Measurements from ENCODE around the gene PPARA.

Gene PPARA

DNA sequence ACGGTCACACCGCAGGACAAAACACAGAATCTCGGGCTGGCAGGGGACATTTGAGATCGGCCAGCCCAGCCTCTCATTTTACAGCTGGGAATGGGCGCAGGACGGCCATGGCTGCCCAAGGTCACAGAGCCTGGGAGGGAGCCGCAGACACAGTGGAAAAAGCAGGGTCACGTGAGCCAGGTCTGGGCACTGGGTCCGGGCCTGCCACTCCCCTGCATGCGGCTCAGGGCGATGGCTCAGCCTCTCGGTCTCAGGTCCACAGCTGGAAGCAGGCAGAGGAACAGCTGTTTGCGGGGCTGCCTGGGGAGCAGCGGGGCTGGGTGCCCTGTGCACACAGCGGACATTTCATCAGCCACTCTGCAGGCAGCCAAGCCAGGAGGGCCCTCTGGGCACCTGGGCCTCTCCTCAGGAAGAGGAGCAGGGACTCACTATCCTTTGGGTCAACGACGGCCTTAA, 10.4 kb upstream of the PPARA start:
- no CpG with 5 or more reads among the region's 17 CpGs for WGBS (ENCODE audit: extremely low coverage, insufficient coverage, insufficient read length)
- Histone ChIP-seq H3K79me2 (ENCODE audit: control insufficient read depth, insufficient read depth, low read length, poor library complexity) (no peaks in the 10 kb centered on the region), H3K4me1 (ENCODE audit: control insufficient read depth in 1 of 2, insufficient read depth in 2 of 2, low read length in 2 of 2) (peaks cover 5 to 13% of the 10 kb centered on the region in 2 experiments), H3K36me3 (ENCODE audit: control insufficient read depth in 1 of 2, insufficient read depth in 2 of 2, low read length in 2 of 2) (no peaks in the 10 kb centered on the region), H4K8ac (ENCODE audit: low read depth, low read length) (peak overlapping the region; percentile 60), H4K12ac (ENCODE audit: low read depth, low read length) (no peak overlapping the region), H3K4ac (ENCODE audit: low read depth, low read length) (no peak overlapping the region), H2AFZ (ENCODE audit: insufficient read depth, low read length, poor library complexity) (peak overlapping the region; percentile 28), H3K23ac (ENCODE audit: low read length) (no peak overlapping the region), H3K27me3 (ENCODE audit: insufficient read depth, low read length) (no peaks in the 10 kb centered on the region), H2BK120ac (ENCODE audit: insufficient read depth, low read length, poor library complexity) (no peak overlapping the region), H3K27ac (ENCODE audit: low read depth, low read length) (no peak overlapping the region), H3K9me3 (ENCODE audit: insufficient read depth, low read depth, low read length) (peaks cover 4% of the 10 kb centered on the region), H2BK5ac (ENCODE audit: low read depth, low read length, poor library complexity) (no peak overlapping the region), H3K79me1 (ENCODE audit: low read length) (peaks cover 2% of the 10 kb centered on the region), H3K4me3 (ENCODE audit: low read depth, low read length) (no peak overlapping the region), H4K91ac (ENCODE audit: low read depth, low read length) (peak overlapping the region; percentile 13), H2BK12ac (ENCODE audit: low read length) (no peak overlapping the region), H3K18ac (ENCODE audit: low read length) (no peak overlapping the region), H3K9ac (ENCODE audit: low read length) (no peak overlapping the region), H2AK5ac (ENCODE audit: low read length) (peak overlapping the region; percentile 22), H3K4me2 (ENCODE audit: low read length) (no peak overlapping the region), H3K14ac (ENCODE audit: low read length) (peak overlapping the region; percentile 28)
- DNase-seq: no peak

DNA sequence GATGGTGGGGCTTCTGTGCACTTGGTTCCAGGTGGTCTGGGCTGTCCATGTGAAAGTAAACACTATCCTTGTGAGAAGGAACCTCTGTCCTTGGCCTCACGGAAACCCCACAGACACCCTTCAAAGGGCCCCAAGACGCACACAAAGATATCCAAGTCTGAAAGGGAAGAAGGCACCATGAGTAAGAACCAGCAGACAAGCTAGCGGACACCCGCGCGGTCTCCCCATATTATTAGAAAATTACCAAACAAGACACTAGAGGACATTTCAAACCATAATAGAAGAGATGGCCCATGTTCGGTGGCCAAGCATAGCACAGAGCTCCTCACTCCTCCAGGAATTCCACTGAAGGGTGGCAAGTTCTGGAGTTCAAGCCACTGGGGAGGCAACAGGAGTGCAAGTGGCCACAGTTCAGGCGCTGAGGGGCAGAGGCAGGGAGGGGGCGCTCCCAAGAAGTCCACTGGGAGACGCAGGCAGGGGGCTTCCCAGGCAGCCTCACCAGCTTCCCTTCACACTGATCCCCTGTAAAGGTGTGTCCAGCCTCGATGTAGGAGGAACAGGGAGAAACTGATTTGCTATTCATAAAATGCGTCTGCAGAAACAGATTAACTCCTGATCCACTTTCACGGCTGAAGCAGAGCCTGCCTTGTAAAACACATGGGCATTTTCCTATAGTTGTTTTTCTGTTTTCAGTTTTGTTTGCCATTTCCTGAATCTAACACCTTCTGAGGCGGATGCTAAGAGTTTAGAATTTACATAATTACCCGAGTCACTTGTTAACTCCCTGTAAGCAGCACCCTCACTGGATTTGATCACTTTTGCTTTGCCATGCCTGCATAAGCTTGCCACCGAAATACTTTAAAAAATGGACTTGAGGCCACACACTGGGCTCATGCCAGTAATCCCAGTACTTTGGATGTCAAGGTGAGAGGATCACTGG, 9.1 kb upstream of the PPARA start:
- Histone ChIP-seq H3K4me1 (ENCODE audit: control insufficient read depth in 1 of 2, insufficient read depth in 2 of 2, low read length in 2 of 2) (peaks cover 5 to 10% of the 10 kb centered on the region in 2 experiments), H3K9ac (ENCODE audit: low read length) (no peak overlapping the region), H4K12ac (ENCODE audit: low read depth, low read length) (no peak overlapping the region), H3K18ac (ENCODE audit: low read length) (no peak overlapping the region), H2AFZ (ENCODE audit: insufficient read depth, low read length, poor library complexity) (no peak overlapping the region), H2BK5ac (ENCODE audit: low read depth, low read length, poor library complexity) (no peak overlapping the region), H3K14ac (ENCODE audit: low read length) (no peak overlapping the region), H3K27me3 (ENCODE audit: insufficient read depth, low read length) (no peaks in the 10 kb centered on the region), H3K36me3 (ENCODE audit: control insufficient read depth in 1 of 2, insufficient read depth in 2 of 2, low read length in 2 of 2) (no peaks in the 10 kb centered on the region), H2BK12ac (ENCODE audit: low read length) (no peak overlapping the region), H3K4me2 (ENCODE audit: low read length) (no peak overlapping the region), H3K4me3 (ENCODE audit: low read depth, low read length) (no peak overlapping the region), H3K9me3 (ENCODE audit: insufficient read depth, low read depth, low read length) (peaks cover 4% of the 10 kb centered on the region), H3K27ac (ENCODE audit: low read depth, low read length) (no peak overlapping the region), H2AK5ac (ENCODE audit: low read length) (no peak overlapping the region), H3K79me1 (ENCODE audit: low read length) (peaks cover 2% of the 10 kb centered on the region), H4K91ac (ENCODE audit: low read depth, low read length) (no peak overlapping the region), H3K23ac (ENCODE audit: low read length) (no peak overlapping the region), H4K8ac (ENCODE audit: low read depth, low read length) (no peak overlapping the region), H3K4ac (ENCODE audit: low read depth, low read length) (no peak overlapping the region), H2BK120ac (ENCODE audit: insufficient read depth, low read length, poor library complexity) (no peak overlapping the region), H3K79me2 (ENCODE audit: control insufficient read depth, insufficient read depth, low read length, poor library complexity) (no peaks in the 10 kb centered on the region)
- no peak for DNase-seq
- no CpG with 5 or more reads among the region's 16 CpGs for WGBS (ENCODE audit: extremely low coverage, insufficient coverage, insufficient read length)

DNA sequence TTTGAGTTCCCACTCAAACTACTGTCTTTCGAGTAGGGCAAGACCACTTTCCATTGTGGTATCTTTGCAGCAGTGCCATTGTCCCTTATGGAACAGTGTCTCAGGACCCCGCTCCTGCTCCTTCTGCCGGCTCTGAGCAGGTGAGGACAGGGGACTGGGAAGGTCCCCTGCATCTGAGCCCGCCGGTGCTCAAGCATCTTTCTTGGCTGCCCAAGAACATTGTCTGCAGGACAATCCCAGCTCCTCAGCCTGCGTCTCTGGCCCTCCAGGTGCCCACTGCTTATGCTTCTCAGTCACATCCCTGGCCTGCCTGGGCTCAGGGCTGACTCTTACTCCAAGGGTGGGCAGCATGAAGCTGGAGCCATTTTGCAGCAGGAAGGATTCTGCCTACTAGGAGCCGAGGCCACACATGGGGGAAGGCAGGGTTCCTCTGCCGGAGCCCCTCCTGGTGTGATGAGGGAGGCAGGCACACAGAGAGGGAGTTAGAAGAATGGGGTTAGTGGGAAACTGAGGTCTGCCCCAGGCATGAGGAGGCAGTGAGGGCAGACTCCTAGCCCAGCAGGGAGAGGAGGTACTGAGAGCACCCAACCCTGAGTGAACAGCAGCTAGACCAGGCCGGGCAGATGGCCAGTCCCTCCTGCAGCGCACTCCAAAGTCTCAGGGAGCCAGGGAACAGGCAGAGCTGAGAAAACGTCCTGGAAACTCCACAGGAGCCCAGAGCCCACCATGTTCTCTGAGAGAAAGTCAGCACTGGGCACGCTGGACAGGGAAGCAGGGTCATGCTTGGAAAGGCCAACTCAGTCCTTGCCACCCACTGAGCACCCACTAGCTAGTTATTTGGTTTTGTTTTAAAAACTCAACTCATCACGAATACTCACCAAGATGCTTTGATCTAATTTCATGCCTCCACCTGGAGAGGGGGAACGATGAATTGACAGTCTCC, 7.5 kb upstream of the PPARA start:
- Histone ChIP-seq H3K27ac (ENCODE audit: low read depth, low read length) (no peak overlapping the region), H2BK120ac (ENCODE audit: insufficient read depth, low read length, poor library complexity) (no peak overlapping the region), H3K4me1 (ENCODE audit: control insufficient read depth in 1 of 2, insufficient read depth in 2 of 2, low read length in 2 of 2) (peaks cover 0 to 4% of the 10 kb centered on the region in 2 experiments), H3K14ac (ENCODE audit: low read length) (no peak overlapping the region), H3K9ac (ENCODE audit: low read length) (no peak overlapping the region), H3K4ac (ENCODE audit: low read depth, low read length) (no peak overlapping the region), H4K12ac (ENCODE audit: low read depth, low read length) (no peak overlapping the region), H3K18ac (ENCODE audit: low read length) (no peak overlapping the region), H2AFZ (ENCODE audit: insufficient read depth, low read length, poor library complexity) (no peak overlapping the region), H3K79me1 (ENCODE audit: low read length) (peaks cover 2% of the 10 kb centered on the region), H2AK5ac (ENCODE audit: low read length) (no peak overlapping the region), H3K23ac (ENCODE audit: low read length) (no peak overlapping the region), H3K4me2 (ENCODE audit: low read length) (no peak overlapping the region), H3K27me3 (ENCODE audit: insufficient read depth, low read length) (no peaks in the 10 kb centered on the region), H4K91ac (ENCODE audit: low read depth, low read length) (no peak overlapping the region), H4K8ac (ENCODE audit: low read depth, low read length) (no peak overlapping the region), H2BK12ac (ENCODE audit: low read length) (no peak overlapping the region), H3K36me3 (ENCODE audit: control insufficient read depth in 1 of 2, insufficient read depth in 2 of 2, low read length in 2 of 2) (no peaks in the 10 kb centered on the region), H3K9me3 (ENCODE audit: insufficient read depth, low read depth, low read length) (peaks cover 2% of the 10 kb centered on the region), H3K4me3 (ENCODE audit: low read depth, low read length) (no peak overlapping the region), H3K79me2 (ENCODE audit: control insufficient read depth, insufficient read depth, low read length, poor library complexity) (no peaks in the 10 kb centered on the region), H2BK5ac (ENCODE audit: low read depth, low read length, poor library complexity) (no peak overlapping the region)
- WGBS (ENCODE audit: extremely low coverage, insufficient coverage, insufficient read length): no CpG with 5 or more reads among the region's 14 CpGs
- DNase-seq: no peak

DNA sequence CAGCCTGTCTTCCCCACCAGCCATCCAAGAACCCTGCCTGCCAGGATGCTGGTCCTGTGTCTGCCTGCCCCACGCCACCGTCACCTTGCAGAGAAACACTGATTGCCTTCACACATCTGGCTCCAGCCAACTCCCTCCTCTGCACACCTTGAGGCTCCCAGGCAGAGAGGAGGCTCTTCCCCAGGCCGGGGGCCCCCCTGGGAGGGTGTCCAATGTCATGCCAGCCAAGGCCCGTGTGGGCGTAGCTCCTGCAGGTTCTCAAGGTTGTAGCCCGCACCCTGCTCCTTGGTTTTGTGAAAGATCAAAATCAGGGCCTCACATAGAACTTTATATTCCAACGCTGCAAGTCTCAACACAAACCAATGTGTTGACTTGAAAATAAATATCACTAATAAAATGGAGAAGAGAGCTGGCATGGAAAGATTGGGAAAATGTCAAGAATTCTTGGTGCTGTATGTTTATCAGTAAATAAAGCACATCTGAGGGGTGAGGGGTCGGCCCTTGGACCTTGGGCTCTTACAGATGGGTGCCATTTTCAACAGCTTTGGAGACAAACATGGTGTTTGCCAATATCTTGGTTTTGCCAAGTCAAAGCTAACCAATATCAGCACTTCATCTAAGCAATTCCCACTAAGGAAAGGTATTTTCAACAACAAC, 6.7 kb upstream of the PPARA start:
- no peak overlapping the region for H2AFZ ChIP-seq (ENCODE audit: insufficient read depth, low read length, poor library complexity)
- peaks cover 3% of the 10 kb centered on the region for H3K27me3 ChIP-seq (ENCODE audit: insufficient read depth, low read length)
- H2BK120ac ChIP-seq (ENCODE audit: insufficient read depth, low read length, poor library complexity): no peak overlapping the region
- H4K12ac ChIP-seq (ENCODE audit: low read depth, low read length): no peak overlapping the region
- H3K9me3 ChIP-seq (ENCODE audit: insufficient read depth, low read depth, low read length): peaks cover 2% of the 10 kb centered on the region
- no peak overlapping the region for H3K27ac ChIP-seq (ENCODE audit: low read depth, low read length)
- no peak overlapping the region for H2AK5ac ChIP-seq (ENCODE audit: low read length)
- no peak overlapping the region for H3K9ac ChIP-seq (ENCODE audit: low read length)
- no peak overlapping the region for H2BK12ac ChIP-seq (ENCODE audit: low read length)
- no peak for DNase-seq
- no peak overlapping the region for H4K8ac ChIP-seq (ENCODE audit: low read depth, low read length)
- H4K91ac ChIP-seq (ENCODE audit: low read depth, low read length): no peak overlapping the region
- H3K4me1 ChIP-seq (ENCODE audit: control insufficient read depth in 1 of 2, insufficient read depth in 2 of 2, low read length in 2 of 2): peaks cover 0 to 4% of the 10 kb centered on the region in 2 experiments
- H3K4me3 ChIP-seq (ENCODE audit: low read depth, low read length): no peak overlapping the region
- H3K23ac ChIP-seq (ENCODE audit: low read length): no peak overlapping the region
- H3K14ac ChIP-seq (ENCODE audit: low read length): no peak overlapping the region
- WGBS (ENCODE audit: extremely low coverage, insufficient coverage, insufficient read length): no CpG with 5 or more reads among the region's 8 CpGs
- H3K18ac ChIP-seq (ENCODE audit: low read length): no peak overlapping the region
- H3K4me2 ChIP-seq (ENCODE audit: low read length): no peak overlapping the region
- no peak overlapping the region for H2BK5ac ChIP-seq (ENCODE audit: low read depth, low read length, poor library complexity)
- no peaks in the 10 kb centered on the region for H3K79me2 ChIP-seq (ENCODE audit: control insufficient read depth, insufficient read depth, low read length, poor library complexity)
- H3K4ac ChIP-seq (ENCODE audit: low read depth, low read length): no peak overlapping the region
- H3K36me3 ChIP-seq (ENCODE audit: control insufficient read depth in 1 of 2, insufficient read depth in 2 of 2, low read length in 2 of 2): no peaks in the 10 kb centered on the region
- peaks cover 2% of the 10 kb centered on the region for H3K79me1 ChIP-seq (ENCODE audit: low read length)

All from trophoblast cell (in vitro differentiated cells and primary cell).